ENCODE measurements around the gene GPR55.

DNA sequence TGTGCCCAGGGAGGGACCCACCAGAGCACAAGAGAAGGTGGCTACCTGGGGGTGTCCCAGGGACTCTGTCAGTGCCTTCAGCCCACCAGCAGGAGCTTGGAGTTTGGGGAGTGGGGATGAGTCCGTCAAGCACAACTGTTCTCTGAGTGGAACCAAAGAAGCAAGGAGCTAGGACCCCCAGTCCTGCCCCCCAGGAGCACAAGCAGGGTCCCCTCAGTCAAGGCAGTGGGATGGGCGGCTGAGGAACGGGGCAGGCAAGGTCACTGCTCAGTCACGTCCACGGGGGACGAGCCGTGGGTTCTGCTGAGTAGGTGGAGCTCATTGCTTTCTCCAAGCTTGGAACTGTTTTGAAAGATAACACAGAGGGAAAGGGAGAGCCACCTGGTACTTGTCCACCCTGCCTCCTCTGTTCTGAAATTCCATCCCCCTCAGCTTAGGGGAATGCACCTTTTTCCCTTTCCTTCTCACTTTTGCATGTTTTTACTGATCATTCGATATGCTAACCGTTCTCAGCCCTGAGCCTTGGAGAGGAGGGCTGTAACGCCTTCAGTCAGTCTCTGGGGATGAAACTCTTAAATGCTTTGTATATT, 46.3 kb downstream of the GPR55 start:
- TF ChIP-seq CTCF (conservative IDR thresholded peaks at IDR 0.05; ENCODE audit: low read depth, low read length) (no peak), EZH2 (IDR thresholded peaks at IDR 0.05; ENCODE audit: borderline replicate concordance, low read depth, low read length, poor library complexity, severe bottlenecking) (no peak)

All from A673 (cell line).